ENCODE measurements around the gene DTX3L. TPM values are rescaled to one million over a fixed set of nuclear protein-coding genes. Genes with fewer than 3 reads are reported as not detected.
A peak's percentile ranks its signal among the peaks of the same experiment; 100 is the strongest.

The DTX3L gene
- total RNA-seq, 3 donors from 2014 or later, result 21.6 to 36.5 (median 25.2) TPM

DNA sequence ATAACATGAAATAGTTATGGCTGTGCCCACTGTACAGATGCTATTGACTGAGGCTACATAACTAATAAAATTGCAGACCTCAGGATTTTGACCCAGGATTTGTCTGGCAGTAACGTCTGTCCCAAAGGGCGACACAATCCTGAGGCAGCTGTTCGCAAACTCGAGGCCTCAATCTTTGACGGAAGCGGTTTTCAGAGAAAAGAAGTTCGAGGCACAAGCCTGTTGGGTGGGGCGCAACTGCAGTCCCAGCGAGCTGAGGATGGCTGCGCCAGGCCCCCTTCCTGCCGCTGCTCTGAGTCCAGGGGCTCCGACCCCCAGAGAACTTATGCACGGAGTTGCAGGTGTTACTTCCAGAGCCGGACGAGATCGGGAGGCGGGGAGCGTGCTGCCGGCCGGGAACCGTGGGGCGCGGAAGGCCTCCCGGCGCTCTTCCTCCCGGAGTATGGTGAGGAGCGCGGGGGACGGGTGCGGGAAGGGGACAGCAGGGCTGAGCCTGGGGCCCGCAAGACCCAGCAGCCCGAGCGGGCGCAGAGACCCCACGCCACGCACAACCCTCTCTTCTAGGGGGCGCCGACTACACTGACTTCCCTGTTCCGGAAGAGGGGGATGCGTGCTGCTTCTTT lies 13.4 kb downstream of the DTX3L start, which contains the start of gene PARP15:
PARP15 (plus strand) TSS at position 242 of the 623 bp plus-strand sequence; CDS start at position 260, 18 bp downstream.
- Mint-ChIP-seq H3K4me1 (ENCODE audit: low read depth) (peaks cover 66% of the 10 kb centered on the region), H3K27me3 (ENCODE audit: low read depth) (no peaks in the 10 kb centered on the region), H3K9me3 (peaks cover 13% of the 10 kb centered on the region), H3K4me3 (peak within 1 kb of the TSS; percentile 97), H3K36me3 (ENCODE audit: insufficient read depth) (peaks cover 26% of the 10 kb centered on the region)
- DNase-seq, result peak; percentile 30
- ATAC-seq, result peak; percentile 9 to 16

DNA sequence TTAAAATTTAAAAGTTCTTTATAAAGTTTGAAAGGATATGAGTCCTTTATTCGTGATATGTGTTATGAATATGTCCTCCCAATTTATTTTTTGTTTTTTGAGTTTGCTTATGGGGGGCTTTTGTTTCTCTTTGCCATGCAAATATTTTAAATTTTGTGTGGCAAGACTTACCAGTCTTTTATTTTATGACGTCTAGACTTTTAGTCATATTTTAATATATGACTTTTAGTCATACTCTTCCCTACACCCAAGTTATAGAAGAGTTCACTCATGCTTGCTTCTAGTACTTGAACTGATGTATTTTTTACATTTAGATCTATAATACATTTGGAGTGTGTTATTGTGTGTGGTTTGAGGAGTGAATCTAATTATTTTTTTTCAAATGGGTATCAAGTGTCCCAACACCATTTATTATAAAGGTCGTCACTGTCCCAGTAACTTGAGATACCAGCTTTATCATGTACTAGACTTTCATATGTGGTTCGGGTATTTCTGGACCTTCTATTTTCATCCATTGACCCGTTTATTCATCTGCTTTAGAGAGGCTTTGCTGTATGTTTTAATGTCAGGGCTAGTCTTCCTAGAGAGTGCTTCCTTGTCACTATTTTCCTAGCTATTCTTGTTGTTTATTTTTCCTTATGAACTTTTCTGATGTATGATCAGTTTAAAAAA lies 14.1 kb downstream of the DTX3L start:
- Mint-ChIP-seq H3K27me3 (ENCODE audit: low read depth) (no peaks in the 10 kb centered on the region), H3K4me3 (peak overlapping the region; percentile 97), H3K4me1 (ENCODE audit: low read depth) (peaks cover 61% of the 10 kb centered on the region), H3K9me3 (peaks cover 16% of the 10 kb centered on the region), H3K36me3 (ENCODE audit: insufficient read depth) (peaks cover 26% of the 10 kb centered on the region)
- DNase-seq (no peak), ATAC-seq (peak; percentile 32 to 44)

DNA sequence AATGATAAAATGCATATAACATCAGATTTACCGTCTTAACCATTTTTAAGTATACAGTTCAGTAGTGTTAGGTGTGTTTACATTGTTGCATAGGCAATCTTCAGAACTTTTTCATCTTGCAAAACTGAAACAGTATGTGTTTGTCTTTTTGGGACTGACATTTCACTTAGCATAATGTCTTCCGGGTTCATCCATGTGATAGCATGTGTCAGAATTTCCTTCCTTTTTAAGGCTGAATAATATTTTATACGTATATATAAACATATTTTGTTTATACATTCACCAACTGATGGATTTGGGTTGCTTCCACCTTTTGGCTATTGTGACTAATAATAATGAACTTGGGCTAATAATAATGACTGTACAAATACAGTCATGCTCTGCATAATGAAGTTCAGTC lies 16.3 kb downstream of the DTX3L start:
- Mint-ChIP-seq H3K36me3 (ENCODE audit: insufficient read depth) (peaks cover 31% of the 10 kb centered on the region), H3K9me3 (peaks cover 16% of the 10 kb centered on the region), H3K4me1 (ENCODE audit: low read depth) (peaks cover 56% of the 10 kb centered on the region), H3K27me3 (ENCODE audit: low read depth) (no peaks in the 10 kb centered on the region), H3K4me3 (no peak overlapping the region)
- ATAC-seq (no peak), DNase-seq (no peak)

DNA sequence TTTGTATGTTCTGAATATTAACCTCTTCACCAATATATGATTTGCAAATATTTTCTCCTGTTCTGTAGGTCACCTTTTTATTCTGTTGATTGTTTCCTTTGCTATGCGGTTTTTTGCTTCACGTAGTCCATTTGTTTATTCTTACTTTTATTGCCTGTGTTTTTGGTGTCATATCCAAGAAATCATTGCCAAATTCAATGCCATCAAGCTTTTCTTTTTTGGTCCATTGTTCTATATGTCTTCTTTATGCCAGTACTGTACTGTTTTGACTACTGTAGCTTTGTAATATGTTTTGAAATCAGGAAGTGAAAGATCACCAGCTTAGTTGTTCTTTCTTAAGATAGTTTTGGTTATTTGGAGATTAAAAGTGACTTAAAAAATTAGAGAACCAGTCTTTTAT lies 17.5 kb downstream of the DTX3L start:
- H3K36me3 Mint-ChIP-seq (ENCODE audit: insufficient read depth), result peaks cover 34% of the 10 kb centered on the region
- no peaks in the 10 kb centered on the region for H3K27me3 Mint-ChIP-seq (ENCODE audit: low read depth)
- peaks cover 16% of the 10 kb centered on the region for H3K9me3 Mint-ChIP-seq
- peaks cover 55% of the 10 kb centered on the region for H3K4me1 Mint-ChIP-seq (ENCODE audit: low read depth)
- DNase-seq (no peak), ATAC-seq (no peak)
- no peak overlapping the region for H3K4me3 Mint-ChIP-seq

DNA sequence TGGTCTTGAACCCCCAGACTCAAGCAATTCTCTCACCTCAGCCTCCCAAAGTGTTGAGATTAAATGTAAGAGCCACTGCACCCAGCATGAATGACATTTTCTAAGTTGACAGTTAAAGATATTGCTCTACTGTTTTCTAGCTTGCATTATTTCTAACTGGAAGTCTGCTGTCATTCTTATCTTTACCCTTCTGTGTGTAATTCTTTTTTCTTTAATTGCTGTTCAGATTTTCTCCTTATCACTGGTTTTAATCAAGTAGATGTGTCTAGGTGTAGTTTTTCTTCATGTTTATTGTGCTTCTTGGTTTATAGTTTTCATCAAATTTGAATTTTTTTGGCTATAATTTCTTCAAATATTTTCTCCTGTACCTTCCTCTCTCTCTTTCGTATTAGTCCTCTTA lies 18.3 kb downstream of the DTX3L start:
- H3K9me3 Mint-ChIP-seq, result peaks cover 16% of the 10 kb centered on the region
- ATAC-seq (no peak), DNase-seq (no peak)
- H3K4me3 Mint-ChIP-seq, result no peak overlapping the region
- peaks cover 34% of the 10 kb centered on the region for H3K36me3 Mint-ChIP-seq (ENCODE audit: insufficient read depth)
- H3K27me3 Mint-ChIP-seq (ENCODE audit: low read depth), result no peaks in the 10 kb centered on the region
- peaks cover 54% of the 10 kb centered on the region for H3K4me1 Mint-ChIP-seq (ENCODE audit: low read depth)

DNA sequence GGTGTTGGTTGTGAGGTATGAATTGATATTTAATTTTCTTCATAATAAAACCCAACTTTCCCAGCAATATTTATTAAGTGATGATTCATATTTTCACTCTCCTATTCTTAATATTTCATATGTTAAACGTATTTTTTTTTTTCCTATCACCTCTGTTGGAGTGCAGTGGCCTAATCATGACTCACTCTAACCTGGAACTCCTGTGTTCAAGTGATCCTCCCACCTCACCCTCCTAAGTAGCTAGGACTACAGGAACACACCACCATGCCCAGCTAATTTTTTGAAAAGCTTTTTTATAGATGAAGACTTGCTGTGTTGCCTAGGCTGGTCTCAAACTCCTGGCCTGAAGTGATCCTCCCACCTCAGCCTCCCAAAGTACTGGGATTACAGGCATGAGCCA lies 22.0 kb downstream of the DTX3L start:
- H3K9me3 Mint-ChIP-seq, result peaks cover 16% of the 10 kb centered on the region
- DNase-seq (no peak), ATAC-seq (peak; percentile 55 to 59)
- H3K36me3 Mint-ChIP-seq (ENCODE audit: insufficient read depth), result peaks cover 41% of the 10 kb centered on the region
- peak overlapping the region; percentile 46 for H3K4me3 Mint-ChIP-seq
- H3K27me3 Mint-ChIP-seq (ENCODE audit: low read depth), result no peaks in the 10 kb centered on the region
- H3K4me1 Mint-ChIP-seq (ENCODE audit: low read depth), result peaks cover 56% of the 10 kb centered on the region

DNA sequence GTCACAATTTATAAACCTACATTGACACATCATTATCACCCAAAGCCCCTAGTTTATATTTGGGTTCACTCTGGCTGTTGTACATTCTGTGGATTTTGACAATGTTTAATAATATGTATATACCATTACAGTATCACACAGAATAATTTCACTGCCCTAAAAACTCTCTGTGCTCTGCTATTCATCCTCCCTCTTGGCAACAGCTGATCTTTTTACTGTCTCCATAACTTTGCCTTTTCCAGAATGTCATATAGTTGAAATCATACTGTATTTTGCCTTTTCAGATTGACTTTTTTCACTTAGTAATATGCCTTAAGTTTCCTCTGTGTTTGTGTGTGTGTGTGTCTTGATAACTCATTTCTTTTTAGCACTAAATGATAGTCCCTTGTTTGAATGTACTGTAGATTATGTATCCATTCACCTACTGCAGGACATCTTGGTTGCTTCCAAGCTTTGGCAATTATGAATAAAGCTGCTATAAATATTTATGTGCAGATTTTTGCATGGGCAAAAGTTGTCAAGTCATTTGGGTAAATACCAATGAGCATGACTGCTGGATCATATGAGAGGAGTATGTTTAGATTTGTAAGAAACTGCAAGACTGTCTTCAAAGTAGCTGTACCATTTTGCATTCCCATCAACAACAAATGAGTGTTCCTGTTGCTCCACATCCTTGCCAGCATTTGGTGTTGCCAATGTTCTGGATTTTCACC lies 22.8 kb downstream of the DTX3L start:
- Mint-ChIP-seq H3K9me3 (peaks cover 9% of the 10 kb centered on the region), H3K36me3 (ENCODE audit: insufficient read depth) (peaks cover 36% of the 10 kb centered on the region), H3K27me3 (ENCODE audit: low read depth) (no peaks in the 10 kb centered on the region), H3K4me1 (ENCODE audit: low read depth) (peaks cover 52% of the 10 kb centered on the region), H3K4me3 (no peak overlapping the region)
- ATAC-seq, result no peak
- DNase-seq, result no peak

DNA sequence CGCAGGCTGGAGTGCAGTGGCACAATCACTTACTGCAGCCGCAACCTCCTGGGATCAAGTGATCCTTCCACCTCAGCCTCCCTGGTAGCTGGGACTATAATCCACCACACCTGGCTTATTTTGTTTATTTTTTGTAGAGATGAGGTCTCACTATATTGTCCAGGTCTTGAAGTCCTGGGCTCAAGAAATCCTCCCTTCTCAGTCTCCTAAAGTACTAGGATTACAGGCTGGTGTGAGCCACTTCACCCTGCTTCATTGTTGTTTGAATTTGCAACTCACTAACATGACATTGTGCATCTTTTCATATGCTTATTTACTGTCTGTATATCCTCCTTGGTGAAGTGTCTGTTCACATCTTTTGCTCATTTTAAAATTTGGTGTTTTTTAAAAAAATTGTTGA lies 23.4 kb downstream of the DTX3L start:
- no peak for ATAC-seq
- H3K4me3 Mint-ChIP-seq, result no peak overlapping the region
- H3K27me3 Mint-ChIP-seq (ENCODE audit: low read depth), result no peaks in the 10 kb centered on the region
- peaks cover 3% of the 10 kb centered on the region for H3K9me3 Mint-ChIP-seq
- DNase-seq, result no peak
- peaks cover 31% of the 10 kb centered on the region for H3K36me3 Mint-ChIP-seq (ENCODE audit: insufficient read depth)
- peaks cover 50% of the 10 kb centered on the region for H3K4me1 Mint-ChIP-seq (ENCODE audit: low read depth)

DNA sequence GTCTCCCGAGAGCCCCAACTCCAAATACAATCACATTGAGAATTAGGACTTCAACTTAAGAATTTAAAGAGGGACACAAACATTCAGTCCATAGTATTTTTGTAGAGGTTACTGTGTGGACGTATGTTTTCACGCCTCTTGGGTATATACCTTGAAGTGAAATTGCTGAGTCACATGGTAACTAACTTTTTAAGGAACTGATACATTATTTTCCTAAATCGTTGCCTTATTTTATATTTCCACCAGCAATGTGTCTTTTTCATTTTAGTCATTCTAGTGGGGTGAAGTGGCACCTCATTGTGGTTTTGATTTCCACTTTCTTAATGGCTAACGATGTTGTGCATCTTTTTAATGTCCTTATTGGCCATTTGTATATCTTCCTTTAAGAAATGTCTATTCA lies 25.2 kb downstream of the DTX3L start:
- Mint-ChIP-seq H3K9me3 (no peaks in the 10 kb centered on the region), H3K27me3 (ENCODE audit: low read depth) (no peaks in the 10 kb centered on the region), H3K4me1 (ENCODE audit: low read depth) (peaks cover 44% of the 10 kb centered on the region), H3K4me3 (no peak overlapping the region), H3K36me3 (ENCODE audit: insufficient read depth) (peaks cover 19% of the 10 kb centered on the region)
- DNase-seq (no peak), ATAC-seq (no peak)

DNA sequence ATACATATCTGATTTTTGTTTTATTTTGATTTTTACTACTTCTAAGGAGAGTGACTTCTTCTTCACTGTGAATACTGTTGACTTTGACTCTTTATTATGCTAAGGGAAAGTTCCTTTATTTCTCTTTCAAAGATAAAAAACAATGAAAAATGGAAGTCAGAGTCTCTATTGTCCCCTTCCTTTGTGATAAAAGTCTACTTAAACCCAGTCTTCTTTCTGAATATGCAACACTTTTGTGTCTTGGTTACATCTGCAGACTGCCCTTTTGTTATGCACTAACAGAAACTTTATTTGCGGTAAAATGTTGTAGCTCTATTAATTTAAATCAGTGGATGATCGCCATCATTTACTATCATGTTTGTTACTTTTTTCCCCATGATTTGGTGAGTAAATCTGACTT lies 26.5 kb downstream of the DTX3L start:
- Mint-ChIP-seq H3K27me3 (ENCODE audit: low read depth) (no peaks in the 10 kb centered on the region), H3K4me1 (ENCODE audit: low read depth) (peaks cover 37% of the 10 kb centered on the region), H3K36me3 (ENCODE audit: insufficient read depth) (peaks cover 19% of the 10 kb centered on the region), H3K4me3 (no peak overlapping the region), H3K9me3 (no peaks in the 10 kb centered on the region)
- ATAC-seq (no peak), DNase-seq (no peak)

DNA sequence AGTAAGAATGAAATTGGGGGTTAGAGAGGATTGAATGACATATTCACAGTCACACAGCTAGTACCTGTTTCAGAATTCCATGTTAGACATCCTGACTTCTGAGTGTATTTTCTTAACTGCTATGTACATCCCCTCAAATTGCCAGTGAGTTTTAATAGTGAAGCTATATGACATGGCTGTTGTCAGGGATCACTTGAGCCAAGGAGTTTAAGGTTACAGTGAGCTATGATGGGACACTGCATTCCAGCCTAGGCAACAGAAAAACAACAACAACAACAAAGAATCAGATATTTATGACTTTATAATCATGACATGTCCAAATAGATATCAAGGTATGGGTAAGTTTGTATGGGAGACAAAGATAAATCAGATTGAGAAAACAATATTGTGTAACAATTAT lies 29.9 kb downstream of the DTX3L start:
- Mint-ChIP-seq H3K4me1 (ENCODE audit: low read depth) (peaks cover 12% of the 10 kb centered on the region), H3K36me3 (ENCODE audit: insufficient read depth) (peaks cover 25% of the 10 kb centered on the region), H3K9me3 (no peaks in the 10 kb centered on the region), H3K27me3 (ENCODE audit: low read depth) (no peaks in the 10 kb centered on the region), H3K4me3 (no peak overlapping the region)
- DNase-seq (no peak), ATAC-seq (no peak)

DNA sequence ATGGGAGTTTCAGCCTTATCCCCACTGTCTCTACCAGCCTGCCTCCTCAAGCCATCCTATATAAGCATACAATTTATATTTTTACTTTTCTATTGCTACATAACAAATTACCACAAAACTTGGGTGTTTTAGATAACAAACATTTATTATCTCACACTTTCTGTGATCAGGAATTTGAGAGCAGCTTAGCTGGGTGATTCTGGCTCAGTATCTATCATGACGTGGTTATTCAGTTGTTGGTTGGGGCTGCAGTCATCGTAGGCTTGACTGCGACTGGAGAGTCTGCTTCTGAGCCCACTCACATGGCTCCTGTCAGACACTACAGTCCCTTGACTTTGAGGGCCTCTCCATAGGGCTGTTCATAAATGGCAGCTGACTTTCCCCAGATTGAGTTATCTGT lies 34.0 kb downstream of the DTX3L start:
- peaks cover 30% of the 10 kb centered on the region for H3K36me3 Mint-ChIP-seq (ENCODE audit: insufficient read depth)

DNA sequence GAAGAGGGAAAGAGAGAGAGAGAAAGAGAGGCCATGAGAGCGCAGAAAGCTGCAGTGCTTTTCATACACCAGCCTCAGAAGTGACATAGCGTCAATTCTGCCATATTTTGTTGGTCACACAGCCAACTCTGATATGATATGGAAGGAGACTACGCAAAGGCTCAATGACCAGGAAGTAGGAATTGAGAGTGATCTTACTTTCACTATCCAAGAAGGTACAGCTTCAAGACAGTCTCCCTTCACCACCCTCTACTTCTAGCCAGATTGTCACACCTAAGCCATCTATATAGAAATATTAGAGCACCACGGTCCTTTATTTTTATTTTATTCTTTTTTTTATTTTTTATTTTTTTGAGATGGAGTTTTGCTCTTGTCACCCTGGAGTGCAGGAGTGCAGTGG lies 34.4 kb downstream of the DTX3L start:
- Mint-ChIP-seq H3K4me3 (no peak overlapping the region), H3K9me3 (no peaks in the 10 kb centered on the region), H3K27me3 (ENCODE audit: low read depth) (no peaks in the 10 kb centered on the region), H3K36me3 (ENCODE audit: insufficient read depth) (peaks cover 34% of the 10 kb centered on the region), H3K4me1 (ENCODE audit: low read depth) (peaks cover 16% of the 10 kb centered on the region)
- ATAC-seq (no peak), DNase-seq (no peak)

More for the DNA sequence above, 34.0 kb downstream of the DTX3L start:
- no peak overlapping the region for H3K4me3 Mint-ChIP-seq
- ATAC-seq (no peak), DNase-seq (no peak)
- H3K4me1 Mint-ChIP-seq (ENCODE audit: low read depth), result peaks cover 14% of the 10 kb centered on the region
- no peaks in the 10 kb centered on the region for H3K9me3 Mint-ChIP-seq
- H3K27me3 Mint-ChIP-seq (ENCODE audit: low read depth), result no peaks in the 10 kb centered on the region

DNA sequence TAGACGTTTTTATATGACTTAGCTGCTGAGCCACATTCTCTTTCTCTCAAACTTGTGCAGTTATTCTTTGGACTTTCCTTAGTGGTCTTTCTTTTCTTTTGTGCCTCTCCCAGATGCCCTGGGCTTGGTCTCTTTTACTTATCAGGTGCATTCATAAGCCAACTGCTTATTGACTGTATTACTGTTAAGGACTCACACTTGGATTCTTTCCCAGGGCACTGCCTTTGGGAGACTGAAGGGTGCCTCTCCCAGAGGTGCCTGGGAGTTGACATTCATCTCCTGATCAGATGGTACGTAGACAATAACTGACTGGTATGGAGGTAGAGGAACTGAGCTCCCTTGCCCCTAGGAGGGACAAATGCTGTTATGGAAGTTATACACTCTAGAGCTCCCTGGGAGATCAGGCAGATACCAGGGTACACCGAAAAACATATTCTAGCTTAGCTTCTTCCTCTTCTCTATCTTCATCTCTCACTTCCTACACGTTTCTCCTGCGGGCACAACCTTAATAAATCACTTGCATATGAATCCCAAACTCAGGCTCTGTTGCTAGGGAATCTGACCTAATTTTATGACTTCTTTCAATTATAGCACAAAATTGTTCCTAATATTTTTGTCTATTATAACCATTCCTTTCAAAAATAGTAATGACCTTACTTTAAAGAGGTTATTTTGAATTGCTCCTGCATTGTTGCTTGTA lies 38.0 kb downstream of the DTX3L start:
- Mint-ChIP-seq H3K27me3 (ENCODE audit: low read depth) (no peaks in the 10 kb centered on the region), H3K4me3 (no peak overlapping the region), H3K4me1 (ENCODE audit: low read depth) (peaks cover 17% of the 10 kb centered on the region), H3K9me3 (no peaks in the 10 kb centered on the region), H3K36me3 (ENCODE audit: insufficient read depth) (peaks cover 25% of the 10 kb centered on the region)
- DNase-seq (no peak), ATAC-seq (no peak)

All from activated T-cell treated with anti-CD3 and anti-CD28 coated beads, Interleukin-2, amount 50 U/mL, for 4 hours (primary cell).